IPS-11a (cell line): ENCODE results near the gene OTUB2.

Experiments
- H3K4me3 ChIP-seq: one replicate; pipeline ENCODE4 v1.5.1; 2013; ENCODE audit warnings: low read depth, low read length, control low read depth

The OTUB2 gene

GRCh38 chr14:94026173-94026888 lies at the start of gene OTUB2:
Gene OTUB2, plus strand, starts transcription at chr14:94026340. Its CDS starts 198 bp downstream, at chr14:94026538.
- peak within 1 kb of the TSS; percentile 39 for H3K4me3 ChIP-seq

GRCh38 chr14:93976477-93977057 lies 49.6 kb upstream of the OTUB2 start, which contains the start of gene ASB2:
Gene ASB2, minus strand, starts transcription at chr14:93976570. Its CDS starts 12,031 bp downstream, at chr14:93964539.
- no peak within 1 kb of the TSS for H3K4me3 ChIP-seq

GRCh38 chr14:93977171-93977570 lies 49.0 kb upstream of the OTUB2 start:
- H3K4me3 ChIP-seq: no peak overlapping the region

GRCh38 chr14:93977790-93978581 lies 48.2 kb upstream of the OTUB2 start:
- no peak overlapping the region for H3K4me3 ChIP-seq

GRCh38 chr14:93978735-93979134 lies 47.4 kb upstream of the OTUB2 start:
- H3K4me3 ChIP-seq: no peak overlapping the region

- no peak overlapping the region for H3K4me3 ChIP-seq
Observed at GRCh38 chr14:93980456-93981201, 45.5 kb upstream of the OTUB2 start.

- no peak overlapping the region for H3K4me3 ChIP-seq
Observed at GRCh38 chr14:93981316-93982229, 44.6 kb upstream of the OTUB2 start.

- no peak overlapping the region for H3K4me3 ChIP-seq
Observed at GRCh38 chr14:93982230-93983007, 43.7 kb upstream of the OTUB2 start.

GRCh38 chr14:93984070-93984469 lies 42.1 kb upstream of the OTUB2 start:
- no peak overlapping the region for H3K4me3 ChIP-seq

- no peak overlapping the region for H3K4me3 ChIP-seq
Observed at GRCh38 chr14:93984987-93985410, 41.1 kb upstream of the OTUB2 start.

GRCh38 chr14:93986955-93987354 lies 39.2 kb upstream of the OTUB2 start:
- no peak overlapping the region for H3K4me3 ChIP-seq

GRCh38 chr14:93987376-93987775 lies 38.8 kb upstream of the OTUB2 start:
- no peak overlapping the region for H3K4me3 ChIP-seq

GRCh38 chr14:93987815-93988476 lies 38.2 kb upstream of the OTUB2 start:
- no peak overlapping the region for H3K4me3 ChIP-seq

- no peak overlapping the region for H3K4me3 ChIP-seq
Observed at GRCh38 chr14:93989939-93990338, 36.2 kb upstream of the OTUB2 start.

GRCh38 chr14:93991212-93991611 lies 34.9 kb upstream of the OTUB2 start:
- H3K4me3 ChIP-seq: no peak overlapping the region

GRCh38 chr14:93991649-93992048 lies 34.5 kb upstream of the OTUB2 start:
- H3K4me3 ChIP-seq: no peak overlapping the region

- no peak overlapping the region for H3K4me3 ChIP-seq
Observed at GRCh38 chr14:93993382-93993781, 32.8 kb upstream of the OTUB2 start.

GRCh38 chr14:93994919-93995682 lies 31.0 kb upstream of the OTUB2 start:
- no peak overlapping the region for H3K4me3 ChIP-seq
